Loucy (cell line): ENCODE measurements around the gene ACOXL.

Source experiments
- EZH2phosphoT487 ChIP-seq: fragments of 200-600 bp; IDR thresholded peaks from 2 replicates; pipeline ENCODE4 v1.6.1; 2018; ENCODE audit warnings: antibody characterized with exemption, mild to moderate bottlenecking, moderate library complexity, borderline replicate concordance
- TF ChIP-seq, protein P1 (sequence below): fragments of 200-600 bp; sonication (generic); conservative IDR thresholded peaks from 2 replicates; pipeline ENCODE4 v1.5.1; 2014; ENCODE audit warnings: mild to moderate bottlenecking, antibody characterized with exemption, low read length

GRCh38 chr2:111145103-111145760 is 412.9 kb downstream of the ACOXL start:
- TF ChIP-seq, protein P1, sequence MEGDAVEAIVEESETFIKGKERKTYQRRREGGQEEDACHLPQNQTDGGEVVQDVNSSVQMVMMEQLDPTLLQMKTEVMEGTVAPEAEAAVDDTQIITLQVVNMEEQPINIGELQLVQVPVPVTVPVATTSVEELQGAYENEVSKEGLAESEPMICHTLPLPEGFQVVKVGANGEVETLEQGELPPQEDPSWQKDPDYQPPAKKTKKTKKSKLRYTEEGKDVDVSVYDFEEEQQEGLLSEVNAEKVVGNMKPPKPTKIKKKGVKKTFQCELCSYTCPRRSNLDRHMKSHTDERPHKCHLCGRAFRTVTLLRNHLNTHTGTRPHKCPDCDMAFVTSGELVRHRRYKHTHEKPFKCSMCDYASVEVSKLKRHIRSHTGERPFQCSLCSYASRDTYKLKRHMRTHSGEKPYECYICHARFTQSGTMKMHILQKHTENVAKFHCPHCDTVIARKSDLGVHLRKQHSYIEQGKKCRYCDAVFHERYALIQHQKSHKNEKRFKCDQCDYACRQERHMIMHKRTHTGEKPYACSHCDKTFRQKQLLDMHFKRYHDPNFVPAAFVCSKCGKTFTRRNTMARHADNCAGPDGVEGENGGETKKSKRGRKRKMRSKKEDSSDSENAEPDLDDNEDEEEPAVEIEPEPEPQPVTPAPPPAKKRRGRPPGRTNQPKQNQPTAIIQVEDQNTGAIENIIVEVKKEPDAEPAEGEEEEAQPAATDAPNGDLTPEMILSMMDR, result no peak
- no peak for TF ChIP-seq EZH2phosphoT487
